Liver (tissue), 9 donors: ENCODE results near the gene GNA14. TPM values are rescaled to one million over a fixed set of nuclear protein-coding genes. Genes with fewer than 3 reads are reported as not detected.

ENCODE experiments used
- DNase-seq: peaks from one replicate; pipeline ENCODE4 v3.0.0-alpha.2; 2017; ENCODE audit warnings: low spot score
- H3K27ac ChIP-seq, 2 donors: one replicate each; pipeline ENCODE4 v1.7.0; 2013; ENCODE audit warnings: inconsistent platforms in 2 of 2, low read length in 2 of 2, control low read depth in 1 of 2, low read depth in 1 of 2, mild to moderate bottlenecking in 1 of 2
- H3K27me3 ChIP-seq, 4 donors: one replicate each; pipeline versions ENCODE4 v1.6.1 to v1.7.0; 2013; ENCODE audit warnings: low read length in 3 of 4, inconsistent platforms in 1 of 4, mild to moderate bottlenecking in 1 of 4, moderate library complexity in 1 of 4; ENCODE audit not compliant: control insufficient read depth in 4 of 4, insufficient read depth in 4 of 4
- H3K36me3 ChIP-seq, 4 donors: one replicate each; pipeline versions ENCODE4 v1.6.1 to v1.7.0; 2013; ENCODE audit warnings: low read length in 3 of 4, mild to moderate bottlenecking in 3 of 4, low read depth in 1 of 4, moderate library complexity in 1 of 4; ENCODE audit not compliant: control insufficient read depth in 4 of 4, insufficient read depth in 3 of 4
- H3K4me1 ChIP-seq, 4 donors: one replicate each; pipeline versions ENCODE4 v1.6.1 to v1.7.0; 2013; ENCODE audit warnings: low read length in 3 of 4, mild to moderate bottlenecking in 3 of 4, moderate library complexity in 1 of 4; ENCODE audit not compliant: control insufficient read depth in 4 of 4, insufficient read depth in 4 of 4
- H3K4me3 ChIP-seq, 3 donors: one replicate each; pipeline versions ENCODE4 v1.6.1 to v1.7.0; 2013; ENCODE audit warnings: low read length in 3 of 3, control low read depth in 1 of 3, low read depth in 1 of 3, mild to moderate bottlenecking in 1 of 3
- H3K9ac ChIP-seq, 2 donors: one replicate each; pipeline ENCODE4 v1.7.0; 2013; ENCODE audit warnings: low read length in 2 of 2, mild to moderate bottlenecking in 2 of 2, moderate library complexity in 2 of 2, control low read depth in 1 of 2, low read depth in 1 of 2
- H3K9me3 ChIP-seq, 4 donors: one replicate each; pipeline versions ENCODE4 v1.6.1 to v1.7.0; 2013; ENCODE audit warnings: low read length in 3 of 4; ENCODE audit not compliant: control insufficient read depth in 4 of 4
- ATF3 ChIP-seq: IDR thresholded peaks from 2 replicates; pipeline ENCODE4 v1.6.1; 2016; ENCODE audit warnings: antibody characterized with exemption
- CTCF ChIP-seq: fragments of 150-350 bp; IDR thresholded peaks from 2 replicates; pipeline ENCODE4 v1.5.1; 2017; ENCODE audit warnings: improper control_type of control experiment, low read depth, low read length; ENCODE audit not compliant: missing input control
- EGR1 ChIP-seq, 2 donors: IDR thresholded peaks; 2 replicates each; pipeline ENCODE4 v1.6.1; 2016 to 2018; ENCODE audit warnings: antibody characterized with exemption in 2 of 2, low read depth in 2 of 2
- FOXA1 ChIP-seq: IDR thresholded peaks from 2 replicates; pipeline ENCODE4 v1.6.1; 2016; ENCODE audit warnings: antibody characterized with exemption
- FOXA2 ChIP-seq: IDR thresholded peaks from 2 replicates; pipeline ENCODE4 v1.6.1; 2016; ENCODE audit warnings: antibody characterized with exemption
- GABPA ChIP-seq, 2 donors: IDR thresholded peaks in 1 of 2; conservative IDR thresholded peaks in 1 of 2; 2 replicates each; pipeline ENCODE4 v1.6.1; 2016; ENCODE audit warnings: antibody characterized with exemption in 2 of 2, mild to moderate bottlenecking in 1 of 2, moderate library complexity in 1 of 2
- HNF4A ChIP-seq, 2 donors: conservative IDR thresholded peaks; 2 replicates each; pipeline ENCODE4 v1.6.1; 2016; ENCODE audit warnings: antibody characterized with exemption in 2 of 2, mild to moderate bottlenecking in 2 of 2
- MAX ChIP-seq: IDR thresholded peaks from 2 replicates; pipeline ENCODE4 v1.6.1; 2016; ENCODE audit warnings: antibody characterized with exemption
- NR2F2 ChIP-seq: IDR thresholded peaks from 2 replicates; pipeline ENCODE4 v1.6.1; 2016; ENCODE audit warnings: antibody characterized with exemption
- RAD21 ChIP-seq, 2 donors: IDR thresholded peaks; 2 replicates each; pipeline ENCODE4 v1.6.1; 2016; ENCODE audit warnings: antibody characterized with exemption in 2 of 2, mild to moderate bottlenecking in 2 of 2
- REST ChIP-seq: IDR thresholded peaks from 2 replicates; pipeline ENCODE4 v1.6.1; 2016; ENCODE audit warnings: antibody characterized with exemption, mild to moderate bottlenecking
- RXRA ChIP-seq, 2 donors: IDR thresholded peaks; 2 replicates each; pipeline ENCODE4 v1.6.1; 2017 to 2018; ENCODE audit warnings: antibody characterized with exemption in 2 of 2, mild to moderate bottlenecking in 1 of 2
- SP1 ChIP-seq: IDR thresholded peaks from 2 replicates; pipeline ENCODE4 v1.6.1; 2018; ENCODE audit warnings: antibody characterized with exemption, mild to moderate bottlenecking
- TAF1 ChIP-seq: conservative IDR thresholded peaks from 2 replicates; pipeline ENCODE4 v1.6.1; 2016; ENCODE audit warnings: antibody characterized with exemption, mild to moderate bottlenecking
- YY1 ChIP-seq: IDR thresholded peaks from 2 replicates; pipeline ENCODE4 v1.6.1; 2016; ENCODE audit warnings: antibody characterized with exemption, mild to moderate bottlenecking
- ZBTB33 ChIP-seq: IDR thresholded peaks from 2 replicates; pipeline ENCODE4 v1.6.1; 2016; ENCODE audit warnings: antibody characterized with exemption
- WGBS: extraction: QIAGEN DNeasy Blood & Tissue Kit; methylation state at CpG from one replicate; pipeline ENCODE4 v1.1.7; 2013; 5-methylcytosine and 5-hydroxymethylcytosine counted together
- polyA plus RNA-seq, 2 donors: library from polyadenylated mRNA; stranded (reverse) in 1 of 2; unstranded in 1 of 2; fragments of 200-250 nt in 1 of 2; fragments of >200 nt in 1 of 2; fragmentation: Nextera tagmentation in 1 of 2; extraction: Ambion mirVana in 1 of 2; gene quantifications; one replicate each; pipeline versions ENCODE4 v1.2.1 to v1.2.3, GENCODE V29; 2013 to 2015
- total RNA-seq, 2 donors: library from RNA; depleted of rRNA; stranded (reverse); fragments of >200 nt; gene quantifications; one replicate each; pipeline ENCODE4 v1.2.3, GENCODE V29; 2014
- donor health status: healthy.
- donor health status: healthy.
- donor health status: healthy.
- donor health status: healthy.
- donor health status: healthy.

Gene GNA14
- total and polyA plus RNA-seq, 4 donors, result 1.1 to 5.4 (median 2.9) TPM

- H3K27ac ChIP-seq, result no peak overlapping the region
- H3K9me3 ChIP-seq, result peaks cover 0 to 11% (median 6%) of the 10 kb centered on the region in 4 donors
- no peak for TF ChIP-seq FOXA2
- no peak for TF ChIP-seq YY1
- TF ChIP-seq NR2F2, result no peak
- no peak for TF ChIP-seq EGR1 (IDR thresholded peaks at IDR 0.05; ENCODE audit: low read depth in 2 of 2)
- no peak for TF ChIP-seq FOXA1
- TF ChIP-seq REST, result no peak
- no peak for TF ChIP-seq GABPA (IDR thresholded peaks at IDR 0.05 in 1 of 2, conservative IDR thresholded peaks at IDR 0.05 in 1 of 2)
- TF ChIP-seq HNF4A (conservative IDR thresholded peaks at IDR 0.05), result no peak
- TF ChIP-seq CTCF, result no peak
- TF ChIP-seq RAD21 (IDR thresholded peaks at IDR 0.05), result no peak
- TF ChIP-seq ZBTB33, result no peak
- no peak for TF ChIP-seq ATF3
- no peak for TF ChIP-seq TAF1
- H3K4me3 ChIP-seq, result no peak overlapping the region
- no peaks in the 10 kb centered on the region for H3K27me3 ChIP-seq
- DNase-seq, result no peak
- H3K9ac ChIP-seq, result no peak overlapping the region
- H3K36me3 ChIP-seq, result no peaks in the 10 kb centered on the region
- no peaks in the 10 kb centered on the region for H3K4me1 ChIP-seq
- WGBS, result 77% methylated on average over 1 of the region's 1 CpG
These were observed 106.5 kb downstream of the GNA14 start for GRCh38 chr9:77541600-77541999.

- no peak overlapping the region for H3K4me3 ChIP-seq
- 84% methylated on average over 2 of the region's 2 CpGs for WGBS
- no peak for DNase-seq
- TF ChIP-seq EGR1 (IDR thresholded peaks at IDR 0.05; ENCODE audit: low read depth in 2 of 2) (no peak), RXRA (IDR thresholded peaks at IDR 0.05) (no peak), ZBTB33 (no peak), TAF1 (no peak), HNF4A (conservative IDR thresholded peaks at IDR 0.05) (no peak), FOXA2 (no peak), CTCF (no peak), MAX (no peak), SP1 (no peak), RAD21 (IDR thresholded peaks at IDR 0.05) (no peak)
These were observed 107.1 kb downstream of the GNA14 start for GRCh38 chr9:77541055-77541454.

More at GRCh38 chr9:77541055-77541454, 107.1 kb downstream of the GNA14 start:
- Histone ChIP-seq H3K36me3 (no peaks in the 10 kb centered on the region), H3K27ac (no peak overlapping the region), H3K9me3 (peaks cover 0 to 11% (median 6%) of the 10 kb centered on the region in 4 donors), H3K27me3 (no peaks in the 10 kb centered on the region), H3K4me1 (no peaks in the 10 kb centered on the region), H3K9ac (no peak overlapping the region)
